ENCODE measurements around the gene KLHL17. TPM values are rescaled to one million over a fixed set of nuclear protein-coding genes. Genes with fewer than 3 reads are reported as not detected.

KLHL17 gene
- total RNA-seq, 3 donors from 2014 or later (not counting 1 experiment from before 2014, with no cell fraction given), result 17.8 to 33.5 (median 22.4) TPM

DNA sequence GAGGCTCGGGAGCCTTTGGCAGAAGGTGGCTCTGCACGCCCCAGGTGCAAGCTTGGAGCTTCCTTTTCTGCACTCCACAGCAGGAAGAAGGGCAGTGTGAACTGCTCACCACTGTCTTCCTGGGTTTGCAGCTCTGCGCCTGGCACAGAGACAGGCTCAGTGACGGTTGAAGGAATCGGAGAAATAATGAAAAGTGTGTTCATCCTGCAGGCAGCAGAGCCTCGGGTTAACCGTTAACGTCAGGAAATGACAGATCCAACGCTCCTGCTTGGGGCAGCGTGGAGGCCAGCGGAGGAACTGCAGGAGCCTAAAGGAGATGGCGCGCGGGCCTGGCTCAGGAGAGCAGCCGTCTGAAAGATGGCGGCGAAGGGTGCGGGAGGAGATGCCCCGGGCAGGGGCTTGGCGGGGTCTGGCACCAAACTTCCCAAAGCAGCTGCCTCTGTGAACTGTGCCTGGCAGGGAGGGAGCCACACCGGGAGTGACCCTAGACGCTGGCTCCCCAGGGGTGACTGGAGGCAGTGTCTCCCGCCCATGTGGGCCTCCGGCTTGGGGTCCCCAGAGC is 47.6 kb upstream of the KLHL17 start:
- no peaks in the 10 kb centered on the region for H3K4me1 ChIP-seq (ENCODE audit: control insufficient read depth, insufficient read depth, low read length)
- H3K9me3 ChIP-seq (ENCODE audit: control insufficient read depth, insufficient read depth, low read length), result no peaks in the 10 kb centered on the region
- intact Hi-C loops (cut with micrococcal nuclease), result no loop called here
- peaks cover 6% of the 10 kb centered on the region for H3K27me3 ChIP-seq (ENCODE audit: control insufficient read depth, insufficient read depth, low read length)
- TF ChIP-seq, protein P1, sequence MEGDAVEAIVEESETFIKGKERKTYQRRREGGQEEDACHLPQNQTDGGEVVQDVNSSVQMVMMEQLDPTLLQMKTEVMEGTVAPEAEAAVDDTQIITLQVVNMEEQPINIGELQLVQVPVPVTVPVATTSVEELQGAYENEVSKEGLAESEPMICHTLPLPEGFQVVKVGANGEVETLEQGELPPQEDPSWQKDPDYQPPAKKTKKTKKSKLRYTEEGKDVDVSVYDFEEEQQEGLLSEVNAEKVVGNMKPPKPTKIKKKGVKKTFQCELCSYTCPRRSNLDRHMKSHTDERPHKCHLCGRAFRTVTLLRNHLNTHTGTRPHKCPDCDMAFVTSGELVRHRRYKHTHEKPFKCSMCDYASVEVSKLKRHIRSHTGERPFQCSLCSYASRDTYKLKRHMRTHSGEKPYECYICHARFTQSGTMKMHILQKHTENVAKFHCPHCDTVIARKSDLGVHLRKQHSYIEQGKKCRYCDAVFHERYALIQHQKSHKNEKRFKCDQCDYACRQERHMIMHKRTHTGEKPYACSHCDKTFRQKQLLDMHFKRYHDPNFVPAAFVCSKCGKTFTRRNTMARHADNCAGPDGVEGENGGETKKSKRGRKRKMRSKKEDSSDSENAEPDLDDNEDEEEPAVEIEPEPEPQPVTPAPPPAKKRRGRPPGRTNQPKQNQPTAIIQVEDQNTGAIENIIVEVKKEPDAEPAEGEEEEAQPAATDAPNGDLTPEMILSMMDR (IDR thresholded peaks at IDR 0.05), result no peak
- Mint-ChIP-seq H3K9me3 (no peaks in the 10 kb centered on the region), H3K4me3 (no peak overlapping the region), H3K36me3 (no peaks in the 10 kb centered on the region), H3K4me1 (no peaks in the 10 kb centered on the region), H3K27me3 (ENCODE audit: low read depth in 2 of 2) (peaks cover 18 to 33% of the 10 kb centered on the region in 2 donors), H3K27ac (no peak overlapping the region)
- WGBS (ENCODE audit: insufficient coverage), result 45% methylated on average over 24 of the region's 24 CpGs
- ATAC-seq (no peak), DNase-seq (no peak)
- no peaks in the 10 kb centered on the region for H3K36me3 ChIP-seq (ENCODE audit: control insufficient read depth, insufficient read depth, low read length)
- no peak overlapping the region for H3K27ac ChIP-seq (ENCODE audit: low read length)
- H3K4me3 ChIP-seq (ENCODE audit: low read length), result no peak overlapping the region

DNA sequence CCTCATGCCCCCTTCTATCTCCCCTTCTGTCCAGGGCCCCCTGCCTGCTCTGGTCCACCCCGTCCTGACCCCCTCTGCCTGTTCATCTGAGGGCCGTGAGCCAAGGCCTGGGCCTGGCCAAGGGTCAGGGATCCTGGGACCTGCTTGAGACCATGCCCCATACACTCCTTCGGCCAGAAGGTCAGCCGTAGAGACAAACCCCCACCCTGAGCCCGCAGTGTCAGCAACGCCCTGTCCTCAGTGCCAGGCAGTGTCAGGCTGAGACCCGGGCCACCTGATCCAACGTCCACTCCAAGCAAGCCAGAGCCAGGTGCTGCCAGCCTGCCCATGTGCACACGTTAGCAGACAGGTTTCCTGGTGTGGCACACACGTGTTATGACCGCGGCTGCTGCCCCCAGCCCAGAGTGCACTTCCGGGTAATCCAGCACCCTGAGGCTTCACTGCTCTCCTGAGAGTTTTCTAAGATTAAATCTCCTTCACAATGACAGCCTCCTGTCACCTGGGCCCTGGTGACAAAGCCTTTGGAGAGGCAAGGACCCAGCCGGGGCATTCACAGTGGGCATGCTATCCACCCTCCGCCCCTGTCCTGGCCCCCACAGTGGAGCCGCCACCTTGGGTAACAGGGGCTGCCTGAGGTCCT is 46.8 kb upstream of the KLHL17 start:
- Histone ChIP-seq H3K27me3 (ENCODE audit: control insufficient read depth, insufficient read depth, low read length) (peaks cover 6% of the 10 kb centered on the region), H3K36me3 (ENCODE audit: control insufficient read depth, insufficient read depth, low read length) (no peaks in the 10 kb centered on the region), H3K9me3 (ENCODE audit: control insufficient read depth, insufficient read depth, low read length) (no peaks in the 10 kb centered on the region), H3K4me1 (ENCODE audit: control insufficient read depth, insufficient read depth, low read length) (no peaks in the 10 kb centered on the region), H3K27ac (ENCODE audit: low read length) (no peak overlapping the region), H3K4me3 (ENCODE audit: low read length) (no peak overlapping the region)
- Mint-ChIP-seq H3K4me3 (no peak overlapping the region), H3K27me3 (ENCODE audit: low read depth in 2 of 2) (peaks cover 18 to 28% of the 10 kb centered on the region in 2 donors), H3K36me3 (no peaks in the 10 kb centered on the region), H3K27ac (no peak overlapping the region), H3K4me1 (no peaks in the 10 kb centered on the region), H3K9me3 (no peaks in the 10 kb centered on the region)
- DNase-seq (no peak), ATAC-seq (no peak)
- TF ChIP-seq, protein P1 (IDR thresholded peaks at IDR 0.05), result no peak
- intact Hi-C loops (cut with micrococcal nuclease), result no loop called here
- WGBS (ENCODE audit: insufficient coverage), result 81% methylated on average over 16 of the region's 16 CpGs

DNA sequence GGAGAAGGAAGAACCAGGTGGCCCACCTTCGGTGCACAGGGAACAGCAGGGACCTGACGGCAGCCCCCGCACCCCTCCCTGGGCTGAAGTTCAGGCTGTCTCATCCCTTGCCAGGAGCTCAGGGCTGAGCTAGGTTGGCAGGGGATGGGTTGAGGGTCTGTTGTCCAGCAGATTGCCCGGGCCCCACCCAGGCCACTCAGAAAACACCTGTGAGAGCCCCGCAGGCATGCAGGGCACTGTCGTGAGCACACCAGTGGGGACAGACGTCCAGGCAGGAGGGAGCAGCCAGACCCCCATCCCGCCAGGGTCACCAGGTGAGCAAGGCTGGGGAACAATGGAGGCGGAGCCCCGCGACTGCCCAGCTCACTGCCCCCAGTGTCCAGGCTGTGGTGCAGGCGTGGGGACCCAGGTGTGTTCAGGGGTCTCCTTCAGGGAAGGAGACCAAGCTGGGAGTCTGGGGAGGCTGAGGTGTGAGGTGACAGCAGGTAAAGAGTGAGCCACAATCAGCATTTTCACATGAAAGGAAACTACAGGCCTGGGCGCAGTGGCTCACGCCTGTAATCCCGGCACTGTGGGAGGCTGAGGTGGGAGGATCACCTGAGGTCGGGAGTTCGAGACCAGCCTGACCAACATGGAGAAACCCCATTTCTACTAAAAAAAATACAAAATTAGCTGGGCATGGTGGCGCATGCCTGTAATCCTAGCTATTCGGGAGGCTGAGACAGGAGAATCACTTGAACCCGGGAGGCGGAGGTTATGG is 46.1 kb upstream of the KLHL17 start:
- 90% methylated on average over 20 of the region's 21 CpGs for WGBS (ENCODE audit: insufficient coverage)
- Histone ChIP-seq H3K4me3 (ENCODE audit: low read length) (no peak overlapping the region), H3K9me3 (ENCODE audit: control insufficient read depth, insufficient read depth, low read length) (no peaks in the 10 kb centered on the region), H3K27me3 (ENCODE audit: control insufficient read depth, insufficient read depth, low read length) (peaks cover 7% of the 10 kb centered on the region), H3K36me3 (ENCODE audit: control insufficient read depth, insufficient read depth, low read length) (no peaks in the 10 kb centered on the region), H3K27ac (ENCODE audit: low read length) (no peak overlapping the region), H3K4me1 (ENCODE audit: control insufficient read depth, insufficient read depth, low read length) (no peaks in the 10 kb centered on the region)
- H3K9me3 Mint-ChIP-seq, result no peaks in the 10 kb centered on the region
- H3K27ac Mint-ChIP-seq, result no peak overlapping the region
- TF ChIP-seq, protein P1 (IDR thresholded peaks at IDR 0.05), result no peak
- intact Hi-C loops (cut with micrococcal nuclease), result no loop called here
- H3K27me3 Mint-ChIP-seq (ENCODE audit: low read depth in 2 of 2), result peaks cover 18 to 30% of the 10 kb centered on the region in 2 donors
- ATAC-seq, result no peak
- no peaks in the 10 kb centered on the region for H3K4me1 Mint-ChIP-seq
- no peak overlapping the region for H3K4me3 Mint-ChIP-seq
- H3K36me3 Mint-ChIP-seq, result no peaks in the 10 kb centered on the region
- DNase-seq, result no peak

All from natural killer cell (primary cell).